NCI-H187 treated with DMSO at 0.1 percent for 48 hours (cell line): ENCODE measurements around the gene RASSF5.
A peak's percentile ranks its signal among the peaks of the same experiment; 100 is the strongest.

ENCODE experiments used
- DNase-seq: peaks from one replicate; lab custom pipeline; 2025; lab: John Stamatoyannopoulos, UW

The RASSF5 gene

GRCh38 chr1:206547104-206547503 is 39.8 kb downstream of the RASSF5 start:
- DNase-seq = peak; percentile 50

GRCh38 chr1:206550446-206550845 is 43.1 kb downstream of the RASSF5 start:
- peak; percentile 97 for DNase-seq

- no peak for DNase-seq
Measured at GRCh38 chr1:206551296-206551985, 44.1 kb downstream of the RASSF5 start.

GRCh38 chr1:206551986-206552326 is 44.6 kb downstream of the RASSF5 start:
- DNase-seq = no peak

- DNase-seq = no peak
Measured at GRCh38 chr1:206554211-206554610, 46.9 kb downstream of the RASSF5 start.

GRCh38 chr1:206554701-206555472 is 47.6 kb downstream of the RASSF5 start:
- no peak for DNase-seq

DNA sequence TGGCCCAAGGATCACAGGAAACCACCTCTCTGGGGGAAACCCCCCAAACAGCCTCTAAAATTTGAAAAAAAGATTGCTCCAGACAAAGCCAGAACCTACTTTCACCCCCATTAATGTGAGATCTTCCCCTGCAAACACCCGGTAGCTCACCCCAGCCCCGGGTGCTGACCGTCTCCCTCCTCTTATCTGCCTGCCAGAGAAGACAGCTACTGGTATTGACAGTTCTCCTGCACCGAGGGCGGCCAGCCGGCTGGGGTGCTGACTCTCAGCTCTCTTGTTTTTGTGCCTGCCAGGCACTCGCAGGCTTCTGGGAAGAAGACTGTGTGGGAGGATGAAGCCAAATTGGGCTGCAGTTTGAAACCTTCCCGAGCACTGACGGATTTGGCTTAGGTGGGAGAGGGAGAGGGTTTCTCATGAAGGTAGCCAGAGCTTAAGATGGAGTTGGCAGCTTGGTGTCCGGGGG is 48.2 kb downstream of the RASSF5 start:
- DNase-seq = no peak

- no peak for DNase-seq
Measured at GRCh38 chr1:206556047-206556749, 48.9 kb downstream of the RASSF5 start.

GRCh38 chr1:206556750-206557635 is 49.7 kb downstream of the RASSF5 start:
- peak; percentile 41 for DNase-seq

DNA sequence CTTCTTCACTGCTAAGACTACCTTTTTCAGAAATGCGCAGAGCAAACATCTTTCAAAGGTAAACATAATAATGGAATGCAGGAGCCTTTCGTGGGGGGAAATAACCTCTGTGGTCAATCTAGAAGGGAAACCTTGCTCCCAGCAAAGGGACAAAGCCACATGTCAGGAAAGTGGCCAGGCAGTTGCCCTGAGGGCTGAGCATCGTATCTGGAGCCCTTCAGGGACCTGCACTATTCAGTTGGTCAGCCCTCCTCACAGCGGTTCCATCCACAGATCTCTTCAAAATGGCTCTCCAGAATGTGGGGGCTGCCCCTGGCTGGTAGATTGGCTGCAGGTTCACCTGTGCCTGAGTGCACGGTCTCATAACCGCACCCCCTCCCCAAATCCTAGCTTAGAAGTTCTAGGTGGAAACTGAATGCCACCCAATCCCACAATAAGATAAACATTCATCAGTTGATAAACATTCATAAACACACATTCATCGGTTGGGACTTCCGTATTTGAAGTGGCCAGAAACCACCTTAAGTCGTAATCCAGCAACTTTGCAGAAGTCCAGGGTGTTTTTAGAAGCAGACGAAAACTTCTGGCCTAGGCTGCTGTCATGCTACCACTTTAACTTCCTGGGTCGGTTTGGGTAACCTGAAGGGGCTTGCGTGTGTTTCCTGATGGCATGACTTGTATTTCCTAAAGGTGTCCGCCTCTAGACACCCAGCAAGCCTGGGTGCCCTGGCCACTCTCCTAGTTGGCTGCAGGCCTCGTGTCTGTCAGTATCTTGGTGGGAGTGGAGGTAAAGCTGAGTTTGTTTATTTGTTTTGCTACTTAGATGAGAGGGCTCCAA is 50.5 kb downstream of the RASSF5 start:
- no peak for DNase-seq

DNA sequence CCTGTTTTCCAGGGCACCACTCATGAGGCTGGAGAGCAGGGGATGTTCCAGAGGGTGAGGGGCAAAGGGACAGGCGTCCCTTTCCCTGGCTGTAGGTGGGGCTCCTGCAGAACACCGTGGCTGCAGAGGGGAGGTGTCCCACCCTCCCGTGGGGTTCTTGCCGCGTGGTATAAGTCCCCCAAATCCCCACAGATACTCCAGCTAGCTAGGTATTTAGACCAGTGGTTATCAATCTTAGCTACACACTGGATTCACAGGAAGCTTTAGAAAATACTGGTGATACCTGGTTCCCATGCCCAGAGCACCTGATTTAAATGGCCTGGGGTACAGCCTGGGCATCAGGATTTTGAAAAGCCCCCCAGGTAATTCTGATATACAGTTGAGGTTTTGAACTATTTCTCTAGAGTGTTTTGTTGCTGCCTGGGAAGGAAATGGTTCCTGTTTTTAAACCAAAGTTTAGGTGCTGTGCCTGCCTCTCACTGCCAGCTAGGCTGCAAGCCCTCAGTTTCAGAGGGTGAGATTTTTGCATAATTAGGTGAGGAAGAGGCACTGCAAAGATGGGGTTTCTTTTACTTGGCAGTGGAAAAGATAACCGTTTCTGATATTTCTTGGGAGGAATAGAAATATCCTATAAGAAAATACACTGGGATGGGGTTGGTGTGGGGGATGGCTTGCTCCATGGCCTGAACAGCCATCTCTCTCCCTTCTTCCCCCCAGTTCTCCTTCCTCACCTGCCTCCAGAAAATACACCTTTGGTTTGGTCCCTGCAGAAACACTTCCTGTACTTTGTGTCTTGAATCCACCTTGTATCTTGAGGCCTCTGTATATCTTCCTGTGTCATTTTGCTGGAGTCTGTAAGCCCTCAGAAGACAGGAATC is 51.7 kb downstream of the RASSF5 start:
- DNase-seq = no peak

DNA sequence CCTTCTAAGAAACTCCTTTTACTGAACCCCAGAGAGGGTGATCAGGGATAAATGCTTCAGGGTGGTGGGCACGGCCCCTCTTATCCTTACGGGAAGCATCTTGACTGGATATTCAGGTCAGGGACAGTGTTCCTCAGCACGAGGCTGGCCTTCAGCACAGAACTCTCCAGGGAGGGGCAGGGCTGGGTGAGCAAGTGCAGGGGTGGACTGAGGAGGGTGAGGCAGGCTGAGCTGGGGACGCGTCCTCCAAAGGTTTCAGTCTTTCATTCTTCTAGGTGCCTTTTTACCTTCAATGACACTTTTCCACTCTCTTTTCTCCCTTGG is 52.3 kb downstream of the RASSF5 start:
- no peak for DNase-seq

DNA sequence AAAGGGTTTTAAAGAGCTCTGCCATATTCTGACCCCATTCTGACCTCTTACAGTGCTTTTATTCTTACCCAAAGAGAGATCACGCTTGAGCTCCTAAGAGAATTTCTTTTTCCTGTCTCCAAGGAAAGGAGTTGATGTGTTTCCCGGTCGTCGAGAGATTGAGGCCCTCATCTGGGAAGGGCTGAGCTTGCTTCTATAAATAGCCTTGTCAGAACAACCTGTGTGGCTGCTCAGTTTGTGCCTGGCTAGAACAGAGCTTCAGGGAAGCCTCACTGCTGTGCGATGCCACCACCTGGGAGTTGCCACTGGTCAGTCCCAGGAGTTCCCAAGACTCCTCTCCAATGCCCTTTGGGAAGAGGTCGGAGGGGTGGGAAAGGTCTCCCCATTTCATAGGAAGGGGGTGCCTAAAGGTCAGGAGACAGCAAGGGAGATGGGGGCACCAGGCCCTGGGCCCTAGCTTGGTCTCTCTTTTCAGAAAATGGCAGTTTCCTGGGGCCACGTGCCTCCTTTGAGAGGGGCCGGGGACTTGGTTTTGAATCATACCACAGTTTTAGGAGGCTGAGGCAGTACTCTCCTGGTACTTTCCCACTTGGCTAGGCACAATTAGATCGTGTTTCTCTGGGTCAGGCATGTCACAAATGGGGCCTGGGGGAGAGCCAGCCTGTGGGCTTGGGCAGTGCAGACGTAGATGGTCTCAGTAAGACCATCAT is 52.8 kb downstream of the RASSF5 start:
- DNase-seq = peak; percentile 83

- DNase-seq = no peak
Measured at GRCh38 chr1:206563367-206564207, 56.3 kb downstream of the RASSF5 start.

- DNase-seq = no peak
Measured at GRCh38 chr1:206565995-206566394, 58.7 kb downstream of the RASSF5 start.

DNA sequence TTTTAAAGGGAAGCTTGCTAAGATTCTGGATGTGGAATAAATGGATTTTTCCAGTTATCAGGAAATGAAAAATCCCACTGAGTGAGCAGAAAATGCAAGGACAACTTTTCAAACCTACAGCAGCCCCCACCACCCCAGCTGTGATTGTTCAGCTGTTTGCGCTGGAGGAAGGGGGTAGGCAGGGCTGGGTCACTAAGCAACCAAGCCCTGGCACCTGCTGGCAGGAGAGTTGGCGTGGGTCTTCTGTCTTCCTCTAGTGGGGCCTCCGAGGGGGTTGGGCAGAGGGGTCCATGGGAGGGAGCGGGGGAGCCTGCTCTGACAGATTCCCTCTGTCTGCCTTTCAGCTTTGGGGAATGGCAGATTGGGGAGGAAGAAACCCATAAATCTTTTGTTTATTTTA is 59.7 kb downstream of the RASSF5 start:
- DNase-seq = peak; percentile 73

DNA sequence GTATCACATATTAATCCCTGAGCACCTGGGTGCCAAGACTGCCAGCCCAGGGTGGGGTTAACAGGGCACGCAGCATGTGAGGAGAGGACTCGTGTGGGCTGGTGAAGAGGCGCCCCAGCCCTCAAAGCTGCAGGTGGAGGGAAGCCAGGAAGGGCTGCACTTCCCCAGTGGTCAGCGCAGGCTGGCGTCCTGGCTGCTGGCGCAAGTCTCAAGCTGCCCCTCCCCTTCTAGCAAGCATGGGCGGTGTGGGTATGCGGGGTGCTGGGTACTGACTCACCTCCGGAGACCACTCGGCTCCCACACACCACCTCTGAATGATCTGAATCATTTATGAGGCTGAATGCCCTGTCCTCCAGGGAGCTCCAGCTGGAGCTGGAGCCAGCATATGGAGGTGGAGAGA is 60.9 kb downstream of the RASSF5 start:
- no peak for DNase-seq

- DNase-seq = no peak
Measured at GRCh38 chr1:206568779-206569352, 61.5 kb downstream of the RASSF5 start.
